GM18861 (cell line): ENCODE results near the gene VDAC2.

Experiments
- ATAC-seq: cut with Tn5 transposase; IDR thresholded peaks from one replicate; pipeline ENCODE4 v1.9.1; 2021; ENCODE audit not compliant: unreplicated experiment

The VDAC2 gene

GRCh38 chr10:75247797-75248196 lies 37.2 kb downstream of the VDAC2 start:
- ATAC-seq: no peak

- no peak for ATAC-seq
Observed at GRCh38 chr10:75250934-75251333, 40.3 kb downstream of the VDAC2 start.

- ATAC-seq: no peak
Observed at GRCh38 chr10:75253281-75254220, 43.0 kb downstream of the VDAC2 start.

GRCh38 chr10:75254739-75255138 lies 44.1 kb downstream of the VDAC2 start:
- no peak for ATAC-seq

- no peak for ATAC-seq
Observed at GRCh38 chr10:75260990-75261389, 50.4 kb downstream of the VDAC2 start.

- no peak for ATAC-seq
Observed at GRCh38 chr10:75261813-75262705, 51.5 kb downstream of the VDAC2 start.

- no peak for ATAC-seq
Observed at GRCh38 chr10:75263806-75264205, 53.2 kb downstream of the VDAC2 start.

GRCh38 chr10:75265856-75266255 lies 55.3 kb downstream of the VDAC2 start:
- no peak for ATAC-seq

GRCh38 chr10:75266945-75267344 lies 56.3 kb downstream of the VDAC2 start:
- no peak for ATAC-seq

- ATAC-seq: no peak
Observed at GRCh38 chr10:75269605-75270004, 59.0 kb downstream of the VDAC2 start.

- no peak for ATAC-seq
Observed at GRCh38 chr10:75272094-75272493, 61.5 kb downstream of the VDAC2 start.

GRCh38 chr10:75272896-75273295 lies 62.3 kb downstream of the VDAC2 start:
- ATAC-seq: no peak

GRCh38 chr10:75276069-75276872 lies 65.7 kb downstream of the VDAC2 start:
- ATAC-seq: no peak

GRCh38 chr10:75280236-75280635 lies 69.6 kb downstream of the VDAC2 start:
- no peak for ATAC-seq
